ENCODE results near the gene TIA1.
A peak's percentile ranks its signal among the peaks of the same experiment; 100 is the strongest.

TIA1 gene

DNA sequence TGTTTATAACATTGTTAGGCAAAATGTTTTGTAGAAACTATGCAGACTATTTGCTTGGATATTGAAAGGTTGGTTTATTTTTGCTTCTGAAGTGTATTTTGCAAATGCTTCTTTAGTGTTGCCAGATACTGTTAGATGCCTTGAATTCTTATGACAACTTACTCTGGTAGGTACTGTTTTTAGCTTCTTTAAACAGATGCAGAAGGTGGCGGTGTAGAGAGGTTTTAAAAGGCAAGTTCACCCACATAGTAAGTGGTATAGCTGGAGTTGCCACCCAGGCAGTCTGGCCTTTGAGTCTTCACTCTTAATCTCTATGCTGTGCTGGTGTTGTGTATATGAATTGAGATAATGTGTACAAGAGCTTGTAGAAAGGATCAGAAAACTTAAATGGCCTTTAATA, 13.1 kb upstream of the TIA1 start:
- H3K36me3 ChIP-seq (ENCODE audit: insufficient read depth, low read length): peaks cover 29% of the 10 kb centered on the region; the same call in 1 of the 2 replicates
- no peak overlapping the region for H3K9ac ChIP-seq (ENCODE audit: insufficient read length)
- no peak for TF ChIP-seq POLR2AphosphoS5 (IDR thresholded peaks at IDR 0.05; ENCODE audit: borderline replicate concordance, low read depth, low read length)
- TF ChIP-seq FOXP2 (optimal IDR thresholded peaks at IDR 0.05; ENCODE audit: control extremely low read depth, extremely low read length, insufficient read depth): no peak
- no peak for TF ChIP-seq EZH2 (IDR thresholded peaks at IDR 0.05)
- H3K27ac ChIP-seq: no peak overlapping the region
- H3K4me3 ChIP-seq: no peak overlapping the region
- no peaks in the 10 kb centered on the region for H3K9me3 ChIP-seq (ENCODE audit: low read depth, low read length)
- DNase-seq (ENCODE audit: low read depth, low spot score): no peak

- TF ChIP-seq POLR2AphosphoS5 (IDR thresholded peaks at IDR 0.05; ENCODE audit: borderline replicate concordance, low read depth, low read length) (no peak), EZH2 (IDR thresholded peaks at IDR 0.05) (no peak), FOXP2 (optimal IDR thresholded peaks at IDR 0.05; ENCODE audit: control extremely low read depth, extremely low read length, insufficient read depth) (no peak)
- DNase-seq (ENCODE audit: low read depth, low spot score): no peak
- H3K4me3 ChIP-seq: peak overlapping the region; percentile 94
- no peak overlapping the region for H3K27ac ChIP-seq
- H3K9ac ChIP-seq (ENCODE audit: insufficient read length): peak overlapping the region; percentile 73
- no peaks in the 10 kb centered on the region for H3K9me3 ChIP-seq (ENCODE audit: low read depth, low read length)
- H3K36me3 ChIP-seq (ENCODE audit: insufficient read depth, low read length): peaks cover 20% of the 10 kb centered on the region; the same call in 1 of the 2 replicates
Observed at GRCh38 chr2:70258532-70258875, 10.1 kb upstream of the TIA1 start.

GRCh38 chr2:70255637-70256314, 7.3 kb upstream of the TIA1 start:
- H3K27ac ChIP-seq: no peak overlapping the region
- no peaks in the 10 kb centered on the region for H3K9me3 ChIP-seq (ENCODE audit: low read depth, low read length)
- H3K36me3 ChIP-seq (ENCODE audit: insufficient read depth, low read length): no peaks in the 10 kb centered on the region; the same call in 1 of the 2 replicates
- no peak overlapping the region for H3K9ac ChIP-seq (ENCODE audit: insufficient read length)
- no peak for DNase-seq (ENCODE audit: low read depth, low spot score)
- no peak for TF ChIP-seq FOXP2 (optimal IDR thresholded peaks at IDR 0.05; ENCODE audit: control extremely low read depth, extremely low read length, insufficient read depth)
- no peak for TF ChIP-seq EZH2 (IDR thresholded peaks at IDR 0.05)
- no peak for TF ChIP-seq POLR2AphosphoS5 (IDR thresholded peaks at IDR 0.05; ENCODE audit: borderline replicate concordance, low read depth, low read length)
- no peak overlapping the region for H3K4me3 ChIP-seq

GRCh38 chr2:70250434-70250833, 2.0 kb upstream of the TIA1 start:
- Histone ChIP-seq H3K4me3 (no peak overlapping the region), H3K9ac (ENCODE audit: insufficient read length) (no peak overlapping the region), H3K9me3 (ENCODE audit: low read depth, low read length) (no peaks in the 10 kb centered on the region), H3K27ac (no peak overlapping the region), H3K36me3 (ENCODE audit: insufficient read depth, low read length) (peaks cover 2% of the 10 kb centered on the region; the same call in 1 of the 2 replicates)
- TF ChIP-seq POLR2AphosphoS5 (IDR thresholded peaks at IDR 0.05; ENCODE audit: borderline replicate concordance, low read depth, low read length) (no peak), FOXP2 (optimal IDR thresholded peaks at IDR 0.05; ENCODE audit: control extremely low read depth, extremely low read length, insufficient read depth) (no peak), EZH2 (IDR thresholded peaks at IDR 0.05) (no peak)
- no peak for DNase-seq (ENCODE audit: low read depth, low spot score)

GRCh38 chr2:70247364-70248180, 856 bp downstream of the TIA1 start:
- H3K9me3 ChIP-seq (ENCODE audit: low read depth, low read length): no peaks in the 10 kb centered on the region
- H3K27ac ChIP-seq: peak overlapping the region; percentile 98
- peaks cover 13% of the 10 kb centered on the region for H3K36me3 ChIP-seq (ENCODE audit: insufficient read depth, low read length)
- TF ChIP-seq POLR2AphosphoS5 (IDR thresholded peaks at IDR 0.05; ENCODE audit: borderline replicate concordance, low read depth, low read length) (no peak), FOXP2 (optimal IDR thresholded peaks at IDR 0.05; ENCODE audit: control extremely low read depth, extremely low read length, insufficient read depth) (no peak), EZH2 (IDR thresholded peaks at IDR 0.05) (no peak)
- H3K4me3 ChIP-seq: peak overlapping the region; percentile 93
- H3K9ac ChIP-seq (ENCODE audit: insufficient read length): peak overlapping the region; percentile 98
- no peak for DNase-seq (ENCODE audit: low read depth, low spot score)

DNA sequence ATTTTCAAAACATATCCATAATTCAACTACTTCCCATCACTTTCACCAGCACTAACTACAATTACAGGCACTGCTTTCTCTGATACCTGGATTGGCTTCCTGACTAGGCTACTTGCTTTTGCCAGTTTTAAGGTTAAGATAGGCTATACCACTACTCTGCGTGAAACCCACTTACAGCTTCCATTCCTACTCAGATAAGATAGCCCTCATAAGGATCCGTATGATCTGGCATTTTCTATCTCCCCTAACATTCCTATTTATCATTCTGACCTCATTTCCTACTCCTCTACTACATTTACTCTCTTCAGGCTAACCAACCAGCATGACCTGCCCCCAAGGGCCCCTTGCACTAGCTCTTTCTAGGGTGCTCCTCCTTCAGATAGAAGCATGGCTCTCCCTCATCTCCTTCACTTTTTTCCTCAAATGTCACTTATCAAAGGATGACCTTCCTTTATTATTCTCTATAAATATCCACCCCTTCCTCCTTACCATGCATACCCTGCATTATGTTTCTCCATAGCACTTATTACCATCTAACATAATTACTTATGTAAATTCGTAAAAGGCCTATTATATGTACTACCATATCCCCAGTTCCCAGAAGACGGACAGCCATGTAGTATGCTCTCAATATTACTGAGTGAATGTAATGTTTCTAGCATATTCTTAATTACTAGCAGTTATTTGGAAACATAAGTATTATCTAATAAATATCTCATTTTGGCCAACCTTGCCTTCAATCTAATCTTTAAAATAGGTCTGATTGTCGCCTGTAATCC, 4.4 kb downstream of the TIA1 start:
- H3K9ac ChIP-seq (ENCODE audit: insufficient read length): no peak overlapping the region
- no peak for DNase-seq (ENCODE audit: low read depth, low spot score)
- TF ChIP-seq POLR2AphosphoS5 (IDR thresholded peaks at IDR 0.05; ENCODE audit: borderline replicate concordance, low read depth, low read length) (no peak), FOXP2 (optimal IDR thresholded peaks at IDR 0.05; ENCODE audit: control extremely low read depth, extremely low read length, insufficient read depth) (no peak), EZH2 (IDR thresholded peaks at IDR 0.05) (no peak)
- H3K27ac ChIP-seq: 0 out of 2 replicates have a peak overlapping the region, but pooled peaks have one; percentile 11
- H3K4me3 ChIP-seq: no peak overlapping the region
- H3K36me3 ChIP-seq (ENCODE audit: insufficient read depth, low read length): peaks cover 47% of the 10 kb centered on the region
- no peaks in the 10 kb centered on the region for H3K9me3 ChIP-seq (ENCODE audit: low read depth, low read length)

DNA sequence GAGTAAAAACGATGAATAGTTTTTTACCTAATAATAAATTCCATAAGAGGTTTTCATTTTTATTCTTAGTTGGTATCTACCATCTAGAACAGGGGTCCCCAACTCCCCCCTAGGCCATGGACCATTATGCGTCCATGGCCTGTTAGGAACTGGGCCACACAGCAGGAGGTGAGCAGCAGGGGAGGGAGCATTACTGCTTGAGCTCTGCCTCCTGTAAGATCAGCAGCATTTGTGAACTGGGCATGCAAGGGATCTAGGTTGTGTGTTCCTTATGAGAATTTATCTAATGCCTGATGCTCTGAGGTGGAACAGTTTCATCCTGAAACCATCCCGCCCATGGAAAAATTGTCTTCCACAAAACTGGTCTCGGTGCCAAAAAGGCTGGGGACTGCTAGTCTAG, 5.9 kb downstream of the TIA1 start:
- no peaks in the 10 kb centered on the region for H3K9me3 ChIP-seq (ENCODE audit: low read depth, low read length)
- H3K4me3 ChIP-seq: no peak overlapping the region
- H3K27ac ChIP-seq: peak overlapping the region; percentile 38; the same call in 1 of the 2 replicates
- peaks cover 52% of the 10 kb centered on the region for H3K36me3 ChIP-seq (ENCODE audit: insufficient read depth, low read length)
- no peak overlapping the region for H3K9ac ChIP-seq (ENCODE audit: insufficient read length)
- no peak for TF ChIP-seq POLR2AphosphoS5 (IDR thresholded peaks at IDR 0.05; ENCODE audit: borderline replicate concordance, low read depth, low read length)
- TF ChIP-seq FOXP2 (optimal IDR thresholded peaks at IDR 0.05; ENCODE audit: control extremely low read depth, extremely low read length, insufficient read depth): no peak
- no peak for TF ChIP-seq EZH2 (IDR thresholded peaks at IDR 0.05)
- DNase-seq (ENCODE audit: low read depth, low spot score): no peak

DNA sequence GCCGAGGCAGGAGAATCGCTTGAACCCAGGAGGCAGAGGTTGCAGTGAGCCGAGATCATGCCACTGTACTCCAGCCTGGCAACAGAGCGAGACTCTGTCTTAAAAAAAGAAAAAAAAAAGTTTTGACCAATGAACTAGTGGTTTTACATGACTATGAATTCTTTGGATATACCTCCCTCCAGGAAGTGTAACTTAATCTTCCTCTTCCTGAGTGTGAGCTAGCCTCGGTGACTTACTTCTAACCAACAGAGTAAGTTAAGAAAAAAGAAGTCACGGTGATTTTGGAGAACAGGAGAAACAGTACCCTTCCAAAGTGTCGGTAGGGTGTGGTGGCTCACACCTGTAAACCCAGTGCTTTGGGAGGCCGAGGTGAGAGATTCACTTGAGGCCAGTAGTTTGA, 7.1 kb downstream of the TIA1 start:
- H3K9me3 ChIP-seq (ENCODE audit: low read depth, low read length): no peaks in the 10 kb centered on the region
- DNase-seq (ENCODE audit: low read depth, low spot score): no peak
- no peak overlapping the region for H3K4me3 ChIP-seq
- H3K36me3 ChIP-seq (ENCODE audit: insufficient read depth, low read length): peaks cover 52% of the 10 kb centered on the region
- no peak overlapping the region for H3K27ac ChIP-seq
- no peak overlapping the region for H3K9ac ChIP-seq (ENCODE audit: insufficient read length)
- TF ChIP-seq EZH2 (IDR thresholded peaks at IDR 0.05): no peak
- no peak for TF ChIP-seq POLR2AphosphoS5 (IDR thresholded peaks at IDR 0.05; ENCODE audit: borderline replicate concordance, low read depth, low read length)
- TF ChIP-seq FOXP2 (optimal IDR thresholded peaks at IDR 0.05; ENCODE audit: control extremely low read depth, extremely low read length, insufficient read depth): no peak

Measured in SK-N-MC (cell line).